Activated CD4-positive, alpha-beta T cell treated with anti-CD3 and anti-CD28 coated beads, Interleukin-2, amount 10 ng/mL, durations not matched to agents 7 days and 5 days (primary cell): ENCODE measurements around the gene CTSW. TPM values are rescaled to one million over a fixed set of nuclear protein-coding genes. Genes with fewer than 3 reads are reported as not detected.

Experiments
- CTCF ChIA-PET: fragments of 350-600 bp; sonication (Branson Sonifier 250); formaldehyde crosslinking; loops from one replicate; lab custom pipeline; 2021; ENCODE audit warnings: antibody characterized with exemption; lab: Charles Lee
- POLR2A ChIA-PET: fragments of 350-600 bp; sonication (Branson Sonifier 250); formaldehyde crosslinking; loops from one replicate; lab custom pipeline; 2021; ENCODE audit warnings: antibody characterized with exemption; lab: Charles Lee
- DNase-seq: peaks from one replicate; pipeline ENCODE4 v3.0.0-alpha.2; 2020
- H3K27ac Mint-ChIP-seq: one replicate; pipeline ENCODE4 v1.8.0; 2021; ENCODE audit warnings: mild to moderate bottlenecking, moderate library complexity, mixed read lengths
- H3K27me3 Mint-ChIP-seq: one replicate; pipeline ENCODE4 v1.8.0; 2021; ENCODE audit warnings: mixed read lengths
- H3K36me3 Mint-ChIP-seq: one replicate; pipeline ENCODE4 v1.8.0; 2021; ENCODE audit warnings: low read depth, mixed read lengths
- H3K4me1 Mint-ChIP-seq: one replicate; pipeline ENCODE4 v1.8.0; 2021; ENCODE audit warnings: mixed read lengths
- H3K4me3 Mint-ChIP-seq: one replicate; pipeline ENCODE4 v1.8.0; 2021; ENCODE audit warnings: mild to moderate bottlenecking, moderate library complexity, mixed read lengths
- H3K9me3 Mint-ChIP-seq: one replicate; pipeline ENCODE4 v1.8.0; 2021; ENCODE audit warnings: mixed read lengths
- total RNA-seq, 2 experiments: library from RNA; stranded (reverse); gene quantifications; one replicate each; pipeline ENCODE4 v1.2.3, GENCODE V29; 2021

Gene CTSW
- total RNA-seq, 2 experiments from 2014 or later: 22.9 to 23.6 TPM

- Mint-ChIP-seq H3K9me3 (no peaks in the 10 kb centered on the region), H3K27ac (no peak overlapping the region), H3K36me3 (peaks cover 41% of the 10 kb centered on the region), H3K4me3 (no peak overlapping the region), H3K4me1 (peaks cover 28% of the 10 kb centered on the region), H3K27me3 (no peaks in the 10 kb centered on the region)
- ChIA-PET CTCF (interaction anchor here (1.7 to 25.8 kb wide), 3 partner anchors 10 to 23 kb away, joined by 4 to 590 read pairs (median 50); partner anchors contain the start of genes CCDC85B, CTSW and FIBP), POLR2A (no interaction called here)
- DNase-seq: no peak
Measured at GRCh38 chr11:65863889-65864705, 15.5 kb upstream of the CTSW start.

GRCh38 chr11:65864706-65865471 lies 14.7 kb upstream of the CTSW start:
- Mint-ChIP-seq H3K27ac (no peak overlapping the region), H3K4me1 (peaks cover 29% of the 10 kb centered on the region), H3K27me3 (no peaks in the 10 kb centered on the region), H3K9me3 (no peaks in the 10 kb centered on the region), H3K36me3 (peaks cover 41% of the 10 kb centered on the region), H3K4me3 (no peak overlapping the region)
- POLR2A ChIA-PET: no interaction called here
- CTCF ChIA-PET: interaction anchor here (1.7 to 25.8 kb wide), 2 partner anchors 9 to 23 kb away, joined by 4 to 590 read pairs; partner anchors contain the start of genes CCDC85B, CTSW and FIBP
- no peak for DNase-seq

- no peak for DNase-seq
- Mint-ChIP-seq H3K27me3 (no peaks in the 10 kb centered on the region), H3K9me3 (no peaks in the 10 kb centered on the region), H3K4me3 (no peak overlapping the region), H3K27ac (peak overlapping the region; percentile 13), H3K4me1 (peaks cover 32% of the 10 kb centered on the region), H3K36me3 (peaks cover 40% of the 10 kb centered on the region)
- POLR2A ChIA-PET: no interaction called here
- CTCF ChIA-PET: interaction anchor here (1.7 to 25.8 kb wide), 2 partner anchors 8 to 22 kb away, joined by 4 to 590 read pairs; partner anchors contain the start of genes CCDC85B, CTSW and FIBP
Measured at GRCh38 chr11:65865550-65866172, 14.0 kb upstream of the CTSW start.

GRCh38 chr11:65866509-65867283 lies 12.9 kb upstream of the CTSW start:
- DNase-seq: no peak
- Mint-ChIP-seq H3K4me1 (peaks cover 35% of the 10 kb centered on the region), H3K9me3 (no peaks in the 10 kb centered on the region), H3K27me3 (no peaks in the 10 kb centered on the region), H3K36me3 (peaks cover 34% of the 10 kb centered on the region), H3K27ac (peak overlapping the region; percentile 68), H3K4me3 (no peak overlapping the region)
- ChIA-PET POLR2A (no interaction called here), CTCF (interaction anchor here (25.8 kb wide), 1 partner anchor 21 kb away, joined by 590 read pairs; the partner anchor contains the start of genes CCDC85B, CTSW and FIBP)

- ChIA-PET CTCF (interaction anchor here (1.6 to 25.8 kb wide), 3 partner anchors 7 to 156 kb away, joined by 5 to 590 read pairs (median 86); partner anchors contain the start of genes CCDC85B, CFL1, CTSW and FIBP), POLR2A (no interaction called here)
- Mint-ChIP-seq H3K9me3 (no peaks in the 10 kb centered on the region), H3K4me3 (no peak overlapping the region), H3K27ac (peak overlapping the region; percentile 68), H3K36me3 (peaks cover 31% of the 10 kb centered on the region), H3K27me3 (no peaks in the 10 kb centered on the region), H3K4me1 (peaks cover 33% of the 10 kb centered on the region)
- no peak for DNase-seq
Measured at GRCh38 chr11:65867284-65868071, 12.2 kb upstream of the CTSW start.

GRCh38 chr11:65868076-65868667 lies 11.5 kb upstream of the CTSW start:
- ChIA-PET CTCF (interaction anchor here (1.6 to 25.8 kb wide), 4 partner anchors 8 to 157 kb away, joined by 5 to 590 read pairs (median 46); partner anchors contain the start of genes CCDC85B, CFL1, CTSW and FIBP), POLR2A (no interaction called here)
- H3K9me3 Mint-ChIP-seq: no peaks in the 10 kb centered on the region
- H3K27me3 Mint-ChIP-seq: no peaks in the 10 kb centered on the region
- H3K4me3 Mint-ChIP-seq: no peak overlapping the region
- DNase-seq: no peak
- peaks cover 30% of the 10 kb centered on the region for H3K4me1 Mint-ChIP-seq
- H3K36me3 Mint-ChIP-seq: peaks cover 25% of the 10 kb centered on the region
- H3K27ac Mint-ChIP-seq: no peak overlapping the region

GRCh38 chr11:65868907-65869306 lies 10.7 kb upstream of the CTSW start:
- no peak for DNase-seq
- ChIA-PET CTCF (interaction anchor here (1.6 to 25.8 kb wide), 4 partner anchors 9 to 157 kb away, joined by 5 to 590 read pairs (median 46); partner anchors contain the start of genes CCDC85B, CFL1, CTSW and FIBP), POLR2A (interaction anchor here (1.1 kb wide), 1 partner anchor 9 kb away, joined by 3 read pairs; the partner anchor contains the start of gene MUS81)
- Mint-ChIP-seq H3K36me3 (peaks cover 20% of the 10 kb centered on the region), H3K27ac (peak overlapping the region; percentile 66), H3K9me3 (no peaks in the 10 kb centered on the region), H3K4me1 (peaks cover 35% of the 10 kb centered on the region), H3K27me3 (no peaks in the 10 kb centered on the region), H3K4me3 (no peak overlapping the region)

GRCh38 chr11:65869643-65870306 lies 9.9 kb upstream of the CTSW start:
- Mint-ChIP-seq H3K4me3 (no peak overlapping the region), H3K4me1 (peaks cover 36% of the 10 kb centered on the region), H3K9me3 (no peaks in the 10 kb centered on the region), H3K27ac (peak overlapping the region; percentile 22), H3K36me3 (peaks cover 15% of the 10 kb centered on the region), H3K27me3 (no peaks in the 10 kb centered on the region)
- ChIA-PET CTCF (interaction anchor here (0.6 to 25.8 kb wide), 6 partner anchors 9 to 119 kb away, joined by 3 to 590 read pairs (median 6); partner anchors contain the start of genes CCDC85B, CFL1, CTSW and FIBP), POLR2A (interaction anchor here (1.1 kb wide), 1 partner anchor 10 kb away, joined by 3 read pairs; the partner anchor contains the start of gene MUS81)
- no peak for DNase-seq

GRCh38 chr11:65870307-65870658 lies 9.4 kb upstream of the CTSW start:
- H3K27ac Mint-ChIP-seq: peak overlapping the region; percentile 38
- H3K36me3 Mint-ChIP-seq: peaks cover 11% of the 10 kb centered on the region
- DNase-seq: no peak
- H3K4me1 Mint-ChIP-seq: peaks cover 36% of the 10 kb centered on the region
- no peaks in the 10 kb centered on the region for H3K9me3 Mint-ChIP-seq
- H3K27me3 Mint-ChIP-seq: no peaks in the 10 kb centered on the region
- CTCF ChIA-PET: interaction anchor here (0.6 to 25.8 kb wide), 6 partner anchors 10 to 159 kb away, joined by 3 to 590 read pairs (median 6); partner anchors contain the start of genes CCDC85B, CFL1, CTSW and FIBP
- POLR2A ChIA-PET: no interaction called here
- no peak overlapping the region for H3K4me3 Mint-ChIP-seq
